NB4 (cell line): ENCODE data around the gene CC2D2B.

Experiments used
- DNase-seq: peaks from one replicate; pipeline ENCODE4 v3.0.0; 2010; ENCODE audit warnings: low read depth
- H3K4me3 ChIP-seq: one replicate; pipeline ENCODE4 v1.5.1; 2011; ENCODE audit warnings: mild to moderate bottlenecking, low read depth, low read length, moderate library complexity
- CTCF ChIP-seq: IDR thresholded peaks from one replicate; pipeline ENCODE4 v1.5.1; 2012; ENCODE audit warnings: low read depth, low read length
- MAX ChIP-seq: IDR thresholded peaks from 2 replicates; pipeline ENCODE4 v1.6.1; 2011; ENCODE audit warnings: low read depth, low read length
- MYC ChIP-seq: IDR thresholded peaks from 2 replicates; pipeline ENCODE4 v1.6.1; 2011; ENCODE audit warnings: low read depth, low read length
- POLR2A ChIP-seq: IDR thresholded peaks from 2 replicates; pipeline ENCODE4 v1.6.1; 2011; ENCODE audit warnings: mild to moderate bottlenecking; ENCODE audit not compliant: insufficient read length; ENCODE audit errors: extremely low read depth

Gene CC2D2B

GRCh38 chr10:96034625-96035024 lies 126.8 kb downstream of the CC2D2B start:
- TF ChIP-seq CTCF (no peak), POLR2A (no peak), MYC (no peak), MAX (no peak)
- H3K4me3 ChIP-seq, result no peak overlapping the region
- no peak for DNase-seq

GRCh38 chr10:96038476-96039387 lies 131.0 kb downstream of the CC2D2B start:
- TF ChIP-seq MAX (no peak), MYC (no peak), CTCF (no peak), POLR2A (no peak)
- DNase-seq, result no peak

GRCh38 chr10:96041146-96041545 lies 133.4 kb downstream of the CC2D2B start:
- TF ChIP-seq POLR2A (no peak), MAX (no peak), CTCF (no peak), MYC (no peak)
- no peak for DNase-seq
- no peak overlapping the region for H3K4me3 ChIP-seq

More at GRCh38 chr10:96038476-96039387, 131.0 kb downstream of the CC2D2B start:
- H3K4me3 ChIP-seq, result no peak overlapping the region

GRCh38 chr10:96043033-96043892 lies 135.5 kb downstream of the CC2D2B start, which contains the start of gene CCNJ:
Gene CCNJ (plus strand): TSS chr10:96043583. CDS start chr10:96044394, 811 bp downstream.
- TF ChIP-seq CTCF (no peak), MYC (peak; percentile 62), MAX (peak; percentile 69; the same call in 1 of the 2 replicates), POLR2A (peak; percentile 89)
- peak within 1 kb of the TSS; percentile 96 for H3K4me3 ChIP-seq
- peak; percentile 95 for DNase-seq

- no peak for TF ChIP-seq MAX
- peak; percentile 16 for TF ChIP-seq POLR2A
- 0 out of 2 replicates have a peak, but pooled peaks have one; percentile 37 for TF ChIP-seq MYC
- peak overlapping the region; percentile 96 for H3K4me3 ChIP-seq
- DNase-seq, result peak; percentile 85
These were observed 136.3 kb downstream of the CC2D2B start for GRCh38 chr10:96043893-96044715.
